B cell (primary cell): ENCODE measurements around the gene SLC9A9. TPM values are rescaled to one million over a fixed set of nuclear protein-coding genes. Genes with fewer than 3 reads are reported as not detected.

ENCODE experiments used
- ATAC-seq: fragments of 200-7000 bp; cut with Tn5 transposase; one replicate; pipeline ENCODE4 v1.10.0; 2021; ENCODE audit warnings: low read depth, mild to moderate bottlenecking, moderate number of reproducible peaks, moderate library complexity
- CTCF ChIA-PET: fragments of 350-600 bp; sonication (Branson Sonifier 250); formaldehyde crosslinking; loops from one replicate; lab custom pipeline; 2021; ENCODE audit warnings: antibody characterized with exemption, inconsistent platforms; lab: Charles Lee
- POLR2A ChIA-PET: fragments of 350-600 bp; sonication (Branson Sonifier 250); formaldehyde crosslinking; loops from one replicate; lab custom pipeline; 2021; ENCODE audit warnings: antibody characterized with exemption; lab: Charles Lee
- DNase-seq: peaks from one replicate; pipeline ENCODE4 v3.0.0; 2013
- H2AFZ ChIP-seq: 2 replicates; pipeline ENCODE4 v1.6.1; 2012; ENCODE audit warnings: mild to moderate bottlenecking, low read depth, low read length; ENCODE audit not compliant: insufficient read depth, poor library complexity, severe bottlenecking
- H3K27ac ChIP-seq, 2 donors: 1 replicate in 1 of 2; 2 replicates in 1 of 2; pipeline ENCODE4 v1.5.1; 2012 to 2013; ENCODE audit warnings: low read length in 2 of 2, mild to moderate bottlenecking in 2 of 2, moderate library complexity in 1 of 2
- H3K27me3 ChIP-seq, 4 experiments: fragments of 200-600 bp in 1 of 4; sonication (generic) in 1 of 4; replicated peaks in 1 of 4; 1 replicate in 2 of 4; 2 replicates in 2 of 4; pipeline versions ENCODE4 v1.6.1 to v1.7.0; 2013 to 2016; ENCODE audit warnings: low read length in 3 of 4, mild to moderate bottlenecking in 2 of 4, mixed read lengths in 1 of 4, moderate library complexity in 1 of 4; ENCODE audit not compliant: insufficient read depth in 4 of 4, control insufficient read depth in 3 of 4; ENCODE audit errors: control extremely low read depth in 1 of 4
- H3K36me3 ChIP-seq, 2 experiments: replicated peaks in 1 of 2; 1 replicate in 1 of 2; 2 replicates in 1 of 2; pipeline versions ENCODE4 v1.6.1 to v1.7.1; 2013; ENCODE audit warnings: low read length in 1 of 2; ENCODE audit not compliant: insufficient read depth in 2 of 2, control insufficient read depth in 1 of 2; ENCODE audit errors: control extremely low read depth in 1 of 2, extremely low read depth in 1 of 2
- H3K4me1 ChIP-seq, 2 donors: fragments of 200-600 bp in 1 of 2; sonication (generic) in 1 of 2; 1 replicate in 1 of 2; 2 replicates in 1 of 2; pipeline versions ENCODE4 v1.5.1 to v1.6.1; 2013 to 2017; ENCODE audit warnings: low read length in 2 of 2; ENCODE audit not compliant: control insufficient read depth in 2 of 2, insufficient read depth in 2 of 2
- H3K4me2 ChIP-seq: replicated peaks from 2 replicates; pipeline ENCODE3; 2012; ENCODE audit warnings: mild to moderate bottlenecking, low read depth, low read length; ENCODE audit not compliant: poor library complexity, severe bottlenecking
- H3K4me3 ChIP-seq, 5 experiments: fragments of 200-600 bp in 1 of 5; sonication (generic) in 1 of 5; 1 replicate in 3 of 5; 2 replicates in 2 of 5; pipeline versions ENCODE4 v1.5.1 to v1.7.0; 2011 to 2016; ENCODE audit warnings: low read length in 4 of 5, mild to moderate bottlenecking in 4 of 5, low read depth in 2 of 5, control low read depth in 1 of 5, moderate library complexity in 1 of 5; ENCODE audit not compliant: insufficient read depth in 1 of 5; ENCODE audit errors: control extremely low read depth in 1 of 5, extremely low read depth in 1 of 5
- H3K79me2 ChIP-seq: fragments of 200-600 bp; sonication (generic); one replicate; pipeline ENCODE4 v1.6.0; 2016; ENCODE audit warnings: low read length; ENCODE audit not compliant: control insufficient read depth, insufficient read depth
- H3K9ac ChIP-seq: fragments of 200-600 bp; sonication (generic); 2 replicates; pipeline ENCODE4 v1.6.1; 2017; ENCODE audit warnings: mild to moderate bottlenecking, low read length, moderate library complexity
- H3K9me3 ChIP-seq, 3 donors: one replicate each; pipeline versions ENCODE4 v1.6.1 to v1.7.1; 2013; ENCODE audit warnings: low read length in 2 of 3; ENCODE audit not compliant: control insufficient read depth in 2 of 3, insufficient read depth in 1 of 3; ENCODE audit errors: control extremely low read depth in 1 of 3
- H4K20me1 ChIP-seq: 2 replicates; pipeline ENCODE4 v1.6.0; 2012; ENCODE audit warnings: mild to moderate bottlenecking, low read length; ENCODE audit not compliant: insufficient read depth, control insufficient read depth, poor library complexity, severe bottlenecking
- H3K27ac Mint-ChIP-seq: one replicate; pipeline ENCODE4 v1.8.0; 2021; ENCODE audit warnings: mixed read lengths
- H3K27me3 Mint-ChIP-seq: one replicate; pipeline ENCODE4 v1.8.0; 2021; ENCODE audit warnings: mixed read lengths
- H3K4me1 Mint-ChIP-seq: one replicate; pipeline ENCODE4 v1.8.0; 2021; ENCODE audit warnings: mixed read lengths
- H3K4me3 Mint-ChIP-seq: one replicate; pipeline ENCODE4 v1.8.0; 2021; ENCODE audit warnings: mixed read lengths
- H3K9me3 Mint-ChIP-seq: one replicate; pipeline ENCODE4 v1.8.0; 2022; ENCODE audit warnings: mixed read lengths; ENCODE audit not compliant: insufficient read depth
- EZH2 ChIP-seq: IDR thresholded peaks from 2 replicates; pipeline ENCODE4 v1.6.1; 2012; ENCODE audit warnings: borderline replicate concordance, low read depth, mild to moderate bottlenecking, moderate library complexity, low read length; ENCODE audit not compliant: insufficient read depth, poor library complexity, severe bottlenecking
- WGBS: methylation state at CpG from one replicate; pipeline ENCODE4 v1.1.5; 2013; ENCODE audit warnings: missing lambda C conversion rate; ENCODE audit not compliant: insufficient coverage; 5-methylcytosine and 5-hydroxymethylcytosine counted together
- intact Hi-C: fragments of 100-400 bp; cut with micrococcal nuclease; formaldehyde crosslinking; loops from one replicate; pipeline ENCODE4 v1.10.0; 2022
- polyA plus RNA-seq: library from polyadenylated mRNA; depleted of rRNA; stranded (reverse); fragments of >200 nt; gene quantifications from 2 replicates; pipeline ENCODE4 v1.2.3, GENCODE V29; 2012
- total RNA-seq, 2 donors: library from RNA; stranded (reverse); fragments of 120-200 nt in 1 of 2; gene quantifications; 1 replicate in 1 of 2; 2 replicates in 1 of 2; pipeline versions ENCODE4 v1.2.3 to v1.2.4, GENCODE V29; 2013 to 2022
- TF ChIP-seq, protein P1 (sequence below): fragments of 200-600 bp; IDR thresholded peaks from one replicate; pipeline ENCODE4 v1.8.0; 2022; ENCODE audit warnings: antibody characterized with exemption, mild to moderate bottlenecking

The SLC9A9 gene
- total and polyA plus RNA-seq, 2 donors (not counting 1 experiment from before 2014, with no cell fraction given): 7.7 to 17.3 TPM

- Mint-ChIP-seq H3K9me3 (no peaks in the 10 kb centered on the region), H3K4me1 (peaks cover 24% of the 10 kb centered on the region), H3K27me3 (no peaks in the 10 kb centered on the region), H3K27ac (no peak overlapping the region), H3K4me3 (no peak overlapping the region)
- ATAC-seq: no peak
- Histone ChIP-seq H4K20me1 (no peaks in the 10 kb centered on the region), H2AFZ (no peak overlapping the region), H3K79me2 (no peaks in the 10 kb centered on the region), H3K4me1 (peaks cover 20 to 29% of the 10 kb centered on the region in 2 donors), H3K9ac (no peak overlapping the region), H3K27ac (no peak overlapping the region), H3K36me3 (no peaks in the 10 kb centered on the region), H3K27me3 (no peaks in the 10 kb centered on the region), H3K4me3 (no peak overlapping the region), H3K4me2 (no peak overlapping the region), H3K9me3 (no peaks in the 10 kb centered on the region)
- ChIA-PET POLR2A (no interaction called here), CTCF (interaction anchor here (0.8 to 1.2 kb wide), 7 partner anchors 11 to 164 kb away, joined by 3 to 5 read pairs (median 3); no protein-coding TSS in a partner anchor)
- TF ChIP-seq, protein P1, sequence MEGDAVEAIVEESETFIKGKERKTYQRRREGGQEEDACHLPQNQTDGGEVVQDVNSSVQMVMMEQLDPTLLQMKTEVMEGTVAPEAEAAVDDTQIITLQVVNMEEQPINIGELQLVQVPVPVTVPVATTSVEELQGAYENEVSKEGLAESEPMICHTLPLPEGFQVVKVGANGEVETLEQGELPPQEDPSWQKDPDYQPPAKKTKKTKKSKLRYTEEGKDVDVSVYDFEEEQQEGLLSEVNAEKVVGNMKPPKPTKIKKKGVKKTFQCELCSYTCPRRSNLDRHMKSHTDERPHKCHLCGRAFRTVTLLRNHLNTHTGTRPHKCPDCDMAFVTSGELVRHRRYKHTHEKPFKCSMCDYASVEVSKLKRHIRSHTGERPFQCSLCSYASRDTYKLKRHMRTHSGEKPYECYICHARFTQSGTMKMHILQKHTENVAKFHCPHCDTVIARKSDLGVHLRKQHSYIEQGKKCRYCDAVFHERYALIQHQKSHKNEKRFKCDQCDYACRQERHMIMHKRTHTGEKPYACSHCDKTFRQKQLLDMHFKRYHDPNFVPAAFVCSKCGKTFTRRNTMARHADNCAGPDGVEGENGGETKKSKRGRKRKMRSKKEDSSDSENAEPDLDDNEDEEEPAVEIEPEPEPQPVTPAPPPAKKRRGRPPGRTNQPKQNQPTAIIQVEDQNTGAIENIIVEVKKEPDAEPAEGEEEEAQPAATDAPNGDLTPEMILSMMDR: no peak
- WGBS: 97% methylated on average over 14 of the region's 17 CpGs
- DNase-seq: no peak
- intact Hi-C loops: no loop called here
These were observed 250.3 kb downstream of the SLC9A9 start for GRCh38 chr3:143597774-143598652.

GRCh38 chr3:143596957-143597642 is 251.2 kb downstream of the SLC9A9 start:
- Histone ChIP-seq H2AFZ (no peak overlapping the region), H3K36me3 (no peaks in the 10 kb centered on the region), H3K4me2 (no peak overlapping the region), H3K4me1 (peaks cover 20 to 29% of the 10 kb centered on the region in 2 donors), H3K27ac (no peak overlapping the region), H4K20me1 (no peaks in the 10 kb centered on the region), H3K9me3 (no peaks in the 10 kb centered on the region), H3K79me2 (no peaks in the 10 kb centered on the region), H3K4me3 (no peak overlapping the region), H3K27me3 (no peaks in the 10 kb centered on the region), H3K9ac (no peak overlapping the region)
- TF ChIP-seq EZH2: no peak
- TF ChIP-seq, protein P1: no peak
- H3K4me3 Mint-ChIP-seq: no peak overlapping the region
- no peaks in the 10 kb centered on the region for H3K27me3 Mint-ChIP-seq
- H3K27ac Mint-ChIP-seq: no peak overlapping the region
- intact Hi-C loops: no loop called here
- H3K4me1 Mint-ChIP-seq: peaks cover 24% of the 10 kb centered on the region
- no peak for ATAC-seq
- H3K9me3 Mint-ChIP-seq: no peaks in the 10 kb centered on the region
- ChIA-PET POLR2A (no interaction called here), CTCF (interaction anchor here (1.0 to 1.2 kb wide), 4 partner anchors 12 to 163 kb away, joined by 3 to 5 read pairs (median 4); no protein-coding TSS in a partner anchor)
- DNase-seq: no peak
- WGBS: 98% methylated on average over 15 of the region's 18 CpGs
